SU-DHL-6 (cell line): ENCODE data around the gene NSF.
"Not testable (repeated sequence)": the region's sequence is repeated elsewhere in the genome, so short reads cannot be mapped to it uniquely, and the experiment has no call there.

Experiments used
- EZH2phosphoT487 ChIP-seq: fragments of 200-600 bp; sonication (generic), shearing (Covaris generic); conservative IDR thresholded peaks from 2 replicates; pipeline ENCODE4 v1.6.1; 2018; ENCODE audit warnings: mild to moderate bottlenecking, antibody characterized with exemption, low read length, moderate library complexity, mixed read lengths
- TF ChIP-seq, protein P1 (sequence below): fragments of 200-600 bp; sonication (generic); IDR thresholded peaks from one replicate; pipeline ENCODE4 v1.5.1; 2017; ENCODE audit warnings: antibody characterized with exemption, mild to moderate bottlenecking, low read length, moderate library complexity; ENCODE audit not compliant: insufficient read depth, poor library complexity, severe bottlenecking

DNA sequence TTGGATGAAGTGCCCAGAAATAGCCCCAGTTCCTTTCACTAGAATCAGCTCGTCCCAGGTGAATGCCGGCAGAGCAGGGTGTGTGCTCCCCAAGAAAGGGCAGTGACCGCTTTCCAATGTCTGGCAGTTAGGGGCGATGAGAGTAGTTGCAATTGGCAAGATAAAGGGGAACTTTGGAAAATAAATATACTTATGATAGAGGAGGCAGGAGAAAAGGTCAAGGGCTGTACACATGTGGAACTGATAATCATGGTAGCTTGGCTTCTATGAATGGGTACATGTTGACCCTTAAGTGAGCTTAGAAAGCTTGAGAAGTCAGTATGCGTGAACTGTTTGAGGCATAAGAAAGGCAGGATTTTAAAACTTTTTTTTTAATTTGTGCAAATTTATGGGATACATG lies 75.5 kb downstream of the NSF start:
- TF ChIP-seq, protein P1, sequence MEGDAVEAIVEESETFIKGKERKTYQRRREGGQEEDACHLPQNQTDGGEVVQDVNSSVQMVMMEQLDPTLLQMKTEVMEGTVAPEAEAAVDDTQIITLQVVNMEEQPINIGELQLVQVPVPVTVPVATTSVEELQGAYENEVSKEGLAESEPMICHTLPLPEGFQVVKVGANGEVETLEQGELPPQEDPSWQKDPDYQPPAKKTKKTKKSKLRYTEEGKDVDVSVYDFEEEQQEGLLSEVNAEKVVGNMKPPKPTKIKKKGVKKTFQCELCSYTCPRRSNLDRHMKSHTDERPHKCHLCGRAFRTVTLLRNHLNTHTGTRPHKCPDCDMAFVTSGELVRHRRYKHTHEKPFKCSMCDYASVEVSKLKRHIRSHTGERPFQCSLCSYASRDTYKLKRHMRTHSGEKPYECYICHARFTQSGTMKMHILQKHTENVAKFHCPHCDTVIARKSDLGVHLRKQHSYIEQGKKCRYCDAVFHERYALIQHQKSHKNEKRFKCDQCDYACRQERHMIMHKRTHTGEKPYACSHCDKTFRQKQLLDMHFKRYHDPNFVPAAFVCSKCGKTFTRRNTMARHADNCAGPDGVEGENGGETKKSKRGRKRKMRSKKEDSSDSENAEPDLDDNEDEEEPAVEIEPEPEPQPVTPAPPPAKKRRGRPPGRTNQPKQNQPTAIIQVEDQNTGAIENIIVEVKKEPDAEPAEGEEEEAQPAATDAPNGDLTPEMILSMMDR = not testable (repeated sequence)
- not testable (repeated sequence) for TF ChIP-seq EZH2phosphoT487
